ENCODE measurements around the gene RASSF8. TPM values are rescaled to one million over a fixed set of nuclear protein-coding genes. Genes with fewer than 3 reads are reported as not detected.
A peak's percentile ranks its signal among the peaks of the same experiment; 100 is the strongest.

The RASSF8 gene
- total and polyA plus RNA-seq, 2 experiments from 2014 or later = 11.5 to 30.6 TPM

DNA sequence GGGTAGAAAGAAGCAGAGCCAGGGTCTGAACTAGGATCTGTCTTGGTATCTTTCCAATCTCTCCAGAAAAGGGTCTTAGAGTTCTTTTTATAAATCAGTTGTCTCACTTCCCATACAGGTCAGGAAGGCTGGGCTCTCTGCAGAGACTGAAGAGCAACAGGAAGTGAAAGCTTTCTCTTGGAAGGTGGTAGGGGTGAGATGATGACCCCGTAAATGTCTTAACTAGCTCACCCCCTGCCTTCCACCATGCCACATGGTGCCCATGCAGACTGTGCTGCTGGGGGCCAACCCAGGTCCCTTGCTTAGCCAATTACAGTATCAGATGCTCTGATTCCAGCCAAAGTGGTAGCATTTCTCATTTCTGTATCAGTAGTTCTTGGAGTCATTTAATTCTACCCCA is 17.6 kb upstream of the RASSF8 start:
- Histone ChIP-seq H3K27ac (ENCODE audit: low read depth) (no peak overlapping the region), H3K4me2 (no peak overlapping the region), H2AFZ (0 out of 2 replicates have a peak overlapping the region, but pooled peaks have one; percentile 30), H3K9me2 (ENCODE audit: insufficient read depth) (no peaks in the 10 kb centered on the region), H3K36me3 (ENCODE audit: insufficient read depth) (no peaks in the 10 kb centered on the region), H3F3A (replicated peaks; ENCODE audit: low read depth) (no peaks in the 10 kb centered on the region), H4K20me1 (replicated peaks; ENCODE audit: insufficient read depth) (no peaks in the 10 kb centered on the region), H3K4me1 (ENCODE audit: insufficient read depth) (peaks cover 17% of the 10 kb centered on the region), H3K27me3 (ENCODE audit: insufficient read depth) (no peaks in the 10 kb centered on the region), H3K4me3 (no peak overlapping the region), H3K79me2 (replicated peaks; ENCODE audit: insufficient read depth) (no peaks in the 10 kb centered on the region)
- DNase-seq (ENCODE audit: low spot score) = no peak
- H3K27me3 Mint-ChIP-seq (ENCODE audit: insufficient read depth, low read depth, poor library complexity) = no peaks in the 10 kb centered on the region
- ATAC-seq = no peak
- H3K4me3 Mint-ChIP-seq = no peak overlapping the region
- H3K9me3 Mint-ChIP-seq = no peaks in the 10 kb centered on the region
- peaks cover 17% of the 10 kb centered on the region for H3K4me1 Mint-ChIP-seq
- no peaks in the 10 kb centered on the region for H3K36me3 Mint-ChIP-seq (ENCODE audit: low read depth)
- TF ChIP-seq ZNF114 (CRISPR knock-in tag; IDR thresholded peaks at IDR 0.05) (no peak), EZH2phosphoT487 (IDR thresholded peaks at IDR 0.05; ENCODE audit: unreplicated experiment) (no peak), NANOG (IDR thresholded peaks at IDR 0.05; ENCODE audit: borderline replicate concordance) (no peak), POLR2AphosphoS5 (IDR thresholded peaks at IDR 0.05; ENCODE audit: low read depth) (no peak)
- TF ChIP-seq, protein P1, sequence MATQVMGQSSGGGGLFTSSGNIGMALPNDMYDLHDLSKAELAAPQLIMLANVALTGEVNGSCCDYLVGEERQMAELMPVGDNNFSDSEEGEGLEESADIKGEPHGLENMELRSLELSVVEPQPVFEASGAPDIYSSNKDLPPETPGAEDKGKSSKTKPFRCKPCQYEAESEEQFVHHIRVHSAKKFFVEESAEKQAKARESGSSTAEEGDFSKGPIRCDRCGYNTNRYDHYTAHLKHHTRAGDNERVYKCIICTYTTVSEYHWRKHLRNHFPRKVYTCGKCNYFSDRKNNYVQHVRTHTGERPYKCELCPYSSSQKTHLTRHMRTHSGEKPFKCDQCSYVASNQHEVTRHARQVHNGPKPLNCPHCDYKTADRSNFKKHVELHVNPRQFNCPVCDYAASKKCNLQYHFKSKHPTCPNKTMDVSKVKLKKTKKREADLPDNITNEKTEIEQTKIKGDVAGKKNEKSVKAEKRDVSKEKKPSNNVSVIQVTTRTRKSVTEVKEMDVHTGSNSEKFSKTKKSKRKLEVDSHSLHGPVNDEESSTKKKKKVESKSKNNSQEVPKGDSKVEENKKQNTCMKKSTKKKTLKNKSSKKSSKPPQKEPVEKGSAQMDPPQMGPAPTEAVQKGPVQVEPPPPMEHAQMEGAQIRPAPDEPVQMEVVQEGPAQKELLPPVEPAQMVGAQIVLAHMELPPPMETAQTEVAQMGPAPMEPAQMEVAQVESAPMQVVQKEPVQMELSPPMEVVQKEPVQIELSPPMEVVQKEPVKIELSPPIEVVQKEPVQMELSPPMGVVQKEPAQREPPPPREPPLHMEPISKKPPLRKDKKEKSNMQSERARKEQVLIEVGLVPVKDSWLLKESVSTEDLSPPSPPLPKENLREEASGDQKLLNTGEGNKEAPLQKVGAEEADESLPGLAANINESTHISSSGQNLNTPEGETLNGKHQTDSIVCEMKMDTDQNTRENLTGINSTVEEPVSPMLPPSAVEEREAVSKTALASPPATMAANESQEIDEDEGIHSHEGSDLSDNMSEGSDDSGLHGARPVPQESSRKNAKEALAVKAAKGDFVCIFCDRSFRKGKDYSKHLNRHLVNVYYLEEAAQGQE (IDR thresholded peaks at IDR 0.05; ENCODE audit: unreplicated experiment) = no peak
- H3K27ac Mint-ChIP-seq = no peak overlapping the region

DNA sequence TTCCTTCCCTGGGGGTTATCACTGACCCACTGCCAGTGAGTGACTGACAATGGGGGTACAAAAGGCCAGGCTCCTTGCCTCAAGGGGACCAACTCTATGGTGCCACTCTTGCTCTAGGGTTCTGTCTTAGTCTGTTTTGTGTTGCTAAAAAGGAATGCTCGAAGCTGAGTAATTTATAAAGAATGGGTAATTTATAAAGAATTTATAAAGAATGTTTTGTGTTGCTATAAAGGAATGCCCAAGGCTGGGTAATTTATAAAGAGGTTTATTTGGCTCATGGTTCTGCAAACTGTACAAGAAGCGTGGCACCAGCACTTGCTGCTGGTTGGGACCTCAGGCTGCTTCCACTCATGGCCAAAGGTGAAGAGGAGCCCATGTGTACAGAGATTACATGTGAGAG is 15.8 kb upstream of the RASSF8 start:
- DNase-seq (ENCODE audit: low spot score) = no peak
- H3K36me3 ChIP-seq (ENCODE audit: insufficient read depth) = no peaks in the 10 kb centered on the region
- no peak overlapping the region for H3K27ac ChIP-seq (ENCODE audit: low read depth)
- Mint-ChIP-seq H3K9me3 (no peaks in the 10 kb centered on the region), H3K36me3 (ENCODE audit: low read depth) (no peaks in the 10 kb centered on the region), H3K4me1 (peaks cover 17% of the 10 kb centered on the region), H3K27me3 (ENCODE audit: insufficient read depth, low read depth, poor library complexity) (no peaks in the 10 kb centered on the region), H3K4me3 (no peak overlapping the region), H3K27ac (no peak overlapping the region)
- H3K4me3 ChIP-seq = no peak overlapping the region
- H3K4me2 ChIP-seq = no peak overlapping the region
- no peaks in the 10 kb centered on the region for H4K20me1 ChIP-seq (replicated peaks; ENCODE audit: insufficient read depth)
- H3K4me1 ChIP-seq (ENCODE audit: insufficient read depth) = peaks cover 17% of the 10 kb centered on the region
- H3K27me3 ChIP-seq (ENCODE audit: insufficient read depth) = no peaks in the 10 kb centered on the region
- H3F3A ChIP-seq (replicated peaks; ENCODE audit: low read depth) = no peaks in the 10 kb centered on the region
- no peak overlapping the region for H2AFZ ChIP-seq
- no peaks in the 10 kb centered on the region for H3K79me2 ChIP-seq (replicated peaks; ENCODE audit: insufficient read depth)
- no peak for ATAC-seq
- H3K9me2 ChIP-seq (ENCODE audit: insufficient read depth) = no peaks in the 10 kb centered on the region
- TF ChIP-seq CREB1 (CRISPR knock-in tag; IDR thresholded peaks at IDR 0.05; ENCODE audit: low read depth) (no peak), STAT1 (IDR thresholded peaks at IDR 0.05; ENCODE audit: unreplicated experiment) (no peak), JUNB (IDR thresholded peaks at IDR 0.05; ENCODE audit: unreplicated experiment) (no peak), ZNF331 (CRISPR knock-in tag; IDR thresholded peaks at IDR 0.05; ENCODE audit: low read depth) (no peak), POLR2AphosphoS5 (IDR thresholded peaks at IDR 0.05; ENCODE audit: low read depth) (no peak), NANOG (IDR thresholded peaks at IDR 0.05; ENCODE audit: borderline replicate concordance) (no peak)
- TF ChIP-seq, protein P2, sequence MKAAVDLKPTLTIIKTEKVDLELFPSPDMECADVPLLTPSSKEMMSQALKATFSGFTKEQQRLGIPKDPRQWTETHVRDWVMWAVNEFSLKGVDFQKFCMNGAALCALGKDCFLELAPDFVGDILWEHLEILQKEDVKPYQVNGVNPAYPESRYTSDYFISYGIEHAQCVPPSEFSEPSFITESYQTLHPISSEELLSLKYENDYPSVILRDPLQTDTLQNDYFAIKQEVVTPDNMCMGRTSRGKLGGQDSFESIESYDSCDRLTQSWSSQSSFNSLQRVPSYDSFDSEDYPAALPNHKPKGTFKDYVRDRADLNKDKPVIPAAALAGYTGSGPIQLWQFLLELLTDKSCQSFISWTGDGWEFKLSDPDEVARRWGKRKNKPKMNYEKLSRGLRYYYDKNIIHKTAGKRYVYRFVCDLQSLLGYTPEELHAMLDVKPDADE (IDR thresholded peaks at IDR 0.05) = no peak
- TF ChIP-seq, protein P3, sequence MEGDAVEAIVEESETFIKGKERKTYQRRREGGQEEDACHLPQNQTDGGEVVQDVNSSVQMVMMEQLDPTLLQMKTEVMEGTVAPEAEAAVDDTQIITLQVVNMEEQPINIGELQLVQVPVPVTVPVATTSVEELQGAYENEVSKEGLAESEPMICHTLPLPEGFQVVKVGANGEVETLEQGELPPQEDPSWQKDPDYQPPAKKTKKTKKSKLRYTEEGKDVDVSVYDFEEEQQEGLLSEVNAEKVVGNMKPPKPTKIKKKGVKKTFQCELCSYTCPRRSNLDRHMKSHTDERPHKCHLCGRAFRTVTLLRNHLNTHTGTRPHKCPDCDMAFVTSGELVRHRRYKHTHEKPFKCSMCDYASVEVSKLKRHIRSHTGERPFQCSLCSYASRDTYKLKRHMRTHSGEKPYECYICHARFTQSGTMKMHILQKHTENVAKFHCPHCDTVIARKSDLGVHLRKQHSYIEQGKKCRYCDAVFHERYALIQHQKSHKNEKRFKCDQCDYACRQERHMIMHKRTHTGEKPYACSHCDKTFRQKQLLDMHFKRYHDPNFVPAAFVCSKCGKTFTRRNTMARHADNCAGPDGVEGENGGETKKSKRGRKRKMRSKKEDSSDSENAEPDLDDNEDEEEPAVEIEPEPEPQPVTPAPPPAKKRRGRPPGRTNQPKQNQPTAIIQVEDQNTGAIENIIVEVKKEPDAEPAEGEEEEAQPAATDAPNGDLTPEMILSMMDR (conservative IDR thresholded peaks at IDR 0.05; ENCODE audit: low read depth in 2 of 2) = no peak
